Measurements from ENCODE around the gene ANKRD30B.
"Not testable (repeated sequence)": the region's sequence is repeated elsewhere in the genome, so short reads cannot be mapped to it uniquely, and the experiment has no call there.

ANKRD30B gene

GRCh38 chr18:14747513-14748474 lies at the start of gene ANKRD30B:
TSS of gene ANKRD30B (plus strand) at chr18:14748172. CDS start at chr18:14748420, 248 bp downstream.
- DNase-seq = no peak

- DNase-seq = not testable (repeated sequence)
Observed at GRCh38 chr18:14701286-14702040, 46.5 kb upstream of the ANKRD30B start.

- not testable (repeated sequence) for DNase-seq
Observed at GRCh38 chr18:14709761-14710160, 38.2 kb upstream of the ANKRD30B start.

DNA sequence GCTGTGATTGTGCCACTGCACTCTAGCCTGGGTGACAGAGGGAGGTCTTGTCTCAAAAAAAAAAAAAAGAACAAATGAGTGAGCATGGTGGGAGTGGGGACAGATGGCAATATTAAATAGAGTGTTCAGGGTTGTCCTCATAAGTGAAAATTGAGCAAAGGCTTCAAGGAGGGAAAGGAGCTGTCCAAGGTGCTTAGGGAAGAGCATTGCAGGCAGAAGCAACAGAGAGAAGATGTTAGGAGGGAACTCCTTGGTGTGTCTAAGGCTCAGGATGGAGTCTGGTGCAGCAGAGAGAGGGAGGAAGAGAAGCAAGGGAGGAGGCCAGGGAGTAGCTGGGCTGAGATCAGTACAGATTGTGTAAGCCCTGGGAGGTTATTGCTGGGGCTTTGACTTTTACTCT lies 26.4 kb upstream of the ANKRD30B start:
- not testable (repeated sequence) for DNase-seq

GRCh38 chr18:14739056-14739455 lies 8.9 kb upstream of the ANKRD30B start:
- DNase-seq = not testable (repeated sequence)

DNA sequence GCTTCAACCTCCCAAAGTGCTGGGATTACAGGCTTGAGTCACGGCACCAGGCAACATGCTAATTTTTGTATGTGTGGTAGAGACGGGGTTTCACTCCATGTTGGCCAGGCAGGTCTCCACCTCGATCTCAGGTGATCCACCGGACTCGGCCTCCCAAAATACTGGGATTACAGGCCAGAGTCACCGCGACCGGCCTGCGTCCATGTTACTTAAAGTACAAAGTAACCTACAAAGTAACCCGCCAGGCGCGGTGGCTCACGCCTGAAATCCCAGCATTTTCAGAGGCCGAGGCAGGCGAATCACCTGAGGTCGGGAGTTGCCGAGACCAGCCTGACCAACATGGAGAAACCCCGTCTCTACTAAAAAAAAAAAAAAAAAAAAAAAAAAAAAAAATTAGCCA lies 1.1 kb upstream of the ANKRD30B start:
- no peak for DNase-seq

- no peak for DNase-seq
Observed at GRCh38 chr18:14748496-14748895, 524 bp downstream of the ANKRD30B start.

DNA sequence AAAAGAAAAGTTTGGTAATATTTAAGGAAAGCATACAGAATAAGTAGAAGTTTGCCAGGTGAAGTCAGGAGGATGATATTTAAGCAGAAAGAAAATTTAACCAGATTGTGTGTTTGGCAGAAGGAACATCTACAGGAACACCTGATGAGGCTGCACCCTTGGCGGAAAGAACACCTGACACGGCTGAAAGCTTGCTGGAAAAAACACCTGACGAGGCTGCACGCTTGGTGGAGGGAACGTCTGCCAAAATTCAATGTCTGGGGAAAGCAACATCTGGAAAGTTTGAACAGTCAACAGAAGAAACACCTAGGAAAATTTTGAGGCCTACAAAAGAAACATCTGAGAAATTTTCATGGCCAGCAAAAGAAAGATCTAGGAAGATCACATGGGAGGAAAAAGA lies 15.6 kb downstream of the ANKRD30B start:
- DNase-seq = not testable (repeated sequence)

- DNase-seq = no peak
Observed at GRCh38 chr18:14767474-14767873, 19.5 kb downstream of the ANKRD30B start.

- no peak for DNase-seq
Observed at GRCh38 chr18:14768241-14768640, 20.3 kb downstream of the ANKRD30B start.

DNA sequence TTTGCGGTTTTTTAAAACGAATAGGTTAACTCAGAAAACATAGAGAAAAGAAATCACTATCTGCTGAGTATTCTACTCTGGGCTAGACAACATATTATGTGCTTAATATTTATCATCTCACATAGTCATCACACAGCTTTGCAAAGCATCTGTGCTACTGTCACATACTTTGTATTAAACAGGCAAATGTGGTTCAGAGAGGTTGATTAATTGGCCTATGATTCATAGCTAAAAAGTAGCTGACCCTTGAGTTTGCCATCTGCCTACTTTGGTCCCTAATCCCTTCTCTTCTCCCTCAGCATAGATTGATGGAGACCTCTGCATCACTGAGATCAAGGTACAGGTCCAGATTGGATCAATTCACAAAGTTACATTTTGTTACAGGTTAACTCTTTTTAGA lies 21.4 kb downstream of the ANKRD30B start:
- no peak for DNase-seq

- DNase-seq = no peak
Observed at GRCh38 chr18:14776801-14777200, 28.8 kb downstream of the ANKRD30B start.

DNA sequence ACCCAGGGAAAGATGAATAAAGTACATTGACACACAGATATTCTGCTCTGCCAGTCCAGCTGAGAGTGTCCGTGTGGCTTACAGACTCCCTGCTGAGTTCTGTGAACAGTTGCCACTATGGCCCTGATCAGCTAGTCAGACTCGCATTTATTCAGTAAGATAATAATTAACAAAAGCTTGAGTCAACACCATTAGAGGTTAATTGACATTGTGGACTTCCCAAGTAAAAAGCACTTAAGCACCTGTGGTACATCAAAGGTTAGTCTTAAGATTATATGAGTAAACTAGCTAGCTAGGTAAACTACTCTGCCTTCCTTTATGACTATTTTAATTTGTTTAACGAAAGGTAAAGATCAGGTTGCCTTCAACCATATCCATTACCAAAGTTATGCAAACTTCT lies 33.7 kb downstream of the ANKRD30B start:
- DNase-seq = no peak

- DNase-seq = no peak
Observed at GRCh38 chr18:14784133-14784532, 36.2 kb downstream of the ANKRD30B start.

DNA sequence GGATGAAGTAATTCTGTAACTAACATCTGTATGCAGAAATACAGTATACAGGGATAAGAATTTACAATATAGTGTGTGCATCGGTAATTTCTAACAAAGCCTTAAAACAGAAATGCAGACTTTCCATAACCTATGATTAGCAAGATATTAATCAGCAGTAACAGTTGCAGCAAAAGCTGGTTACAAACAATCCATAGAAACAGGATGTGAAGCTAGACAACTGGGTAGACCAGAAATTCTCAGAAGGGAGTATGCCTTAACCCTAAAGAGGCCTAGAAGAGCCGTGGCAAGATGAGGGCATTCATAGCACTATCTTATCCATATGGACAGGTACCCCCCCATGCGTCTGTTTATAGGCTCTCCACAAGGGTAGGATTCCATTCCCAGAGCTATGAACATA lies 48.9 kb downstream of the ANKRD30B start:
- DNase-seq = not testable (repeated sequence)

GRCh38 chr18:14797969-14798764 lies 50.2 kb downstream of the ANKRD30B start:
- not testable (repeated sequence) for DNase-seq

- not testable (repeated sequence) for DNase-seq
Observed at GRCh38 chr18:14811081-14811480, 63.1 kb downstream of the ANKRD30B start.

DNA sequence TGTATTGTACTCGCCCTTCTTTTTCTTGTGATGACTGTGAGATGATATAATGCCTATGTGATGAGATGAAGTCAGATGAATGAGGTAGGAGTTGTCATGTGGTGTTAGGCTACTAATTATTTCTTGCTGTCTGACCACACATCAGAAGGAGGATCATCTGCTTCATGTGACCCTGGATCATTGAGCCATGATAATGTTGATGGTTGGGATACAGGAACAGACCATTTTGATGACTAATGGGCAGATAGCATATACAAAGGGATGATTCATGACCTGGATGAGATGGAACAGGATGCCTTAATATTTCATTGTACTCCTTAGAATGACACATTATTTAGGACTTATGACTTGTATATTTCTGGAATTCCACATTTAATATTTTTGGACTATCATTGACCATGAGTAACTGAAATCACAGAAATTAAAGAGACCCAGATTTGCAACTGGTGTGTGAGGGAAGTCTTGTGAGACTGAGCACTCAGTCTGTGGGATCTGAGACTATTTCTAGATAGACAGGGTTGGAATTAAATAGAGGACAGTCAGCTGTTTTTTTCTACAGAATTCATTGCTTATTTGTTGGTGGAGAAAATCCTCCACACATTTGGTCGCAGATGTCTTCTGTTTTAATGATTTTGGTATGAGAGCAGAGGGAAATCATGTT lies 79.1 kb downstream of the ANKRD30B start:
- not testable (repeated sequence) for DNase-seq

GRCh38 chr18:14841607-14842006 lies 93.6 kb downstream of the ANKRD30B start:
- DNase-seq = not testable (repeated sequence)

- DNase-seq = not testable (repeated sequence)
Observed at GRCh38 chr18:14851533-14851932, 103.6 kb downstream of the ANKRD30B start.

- DNase-seq = not testable (repeated sequence)
Observed at GRCh38 chr18:14855634-14856033, 107.7 kb downstream of the ANKRD30B start.

- DNase-seq = not testable (repeated sequence)
Observed at GRCh38 chr18:14856256-14856655, 108.3 kb downstream of the ANKRD30B start.

Data from activated CD8-positive, alpha-beta memory T cell treated with anti-CD3 and anti-CD28 coated beads, Interleukin-2, amount 50 U/mL, for 4 hours (primary cell).